Measurements from ENCODE around the gene AGAP5. TPM values are rescaled to one million over a fixed set of nuclear protein-coding genes. Genes with fewer than 3 reads are reported as not detected.
A peak's percentile ranks its signal among the peaks of the same experiment; 100 is the strongest.

The AGAP5 gene
- total and polyA plus RNA-seq, 10 of the 15 experiments (the other 5 are each of a cell fraction or from before 2014, with no cell fraction given): 0.68 to 8.5 (median 6.7) TPM; not detected in 1

- in situ Hi-C loops (cut with MboI): no loop called here
- H3K27me3 ChIP-seq (replicated peaks in 1 of 2; ENCODE audit: control insufficient read depth in 2 of 2, insufficient read depth in 2 of 2, low read length in 1 of 2): no peaks in the 10 kb centered on the region
- H3K4me3 ChIP-seq: no peak overlapping the region
- peaks cover 10% of the 10 kb centered on the region for H3K79me2 ChIP-seq (ENCODE audit: control insufficient read depth, insufficient read depth, low read length)
- no peaks in the 10 kb centered on the region for H4K20me1 ChIP-seq (ENCODE audit: control insufficient read depth, insufficient read depth)
- ChIA-PET POLR2A (interaction anchor here (0.9 kb wide), 1 partner anchor 16 kb away, joined by 3 read pairs; no protein-coding TSS in a partner anchor), SMC1A (ENCODE audit: uncharacterized antibody, unreplicated experiment) (interaction anchor here (0.6 to 6.6 kb wide), 5 partner anchors 14 to 97 kb away, joined by 3 to 38 read pairs (median 5); partner anchors contain the start of genes MYOZ1 and USP54), CTCF (interaction anchor here (0.7 to 7.7 kb wide), 2 partner anchors 16 to 131 kb away, joined by 3 to 60 read pairs; partner anchors contain the start of gene MYOZ1), RAD21 (ENCODE audit: unreplicated experiment) (interaction anchor here (0.8 to 7.3 kb wide), 2 partner anchors 17 to 22 kb away, joined by 3 to 33 read pairs; no protein-coding TSS in a partner anchor)
- 99% methylated on average over 6 of the region's 6 CpGs for WGBS (ENCODE audit: insufficient coverage, insufficient replicate concordance, low lambda C conversion rate, missing lambda C conversion rate)
- no peak for DNase-seq (ENCODE audit: low read depth, low spot score)
- H2AFZ ChIP-seq (ENCODE audit: control insufficient read depth, low read depth, low read length): no peak overlapping the region
- peaks cover 5% of the 10 kb centered on the region for H3K4me1 ChIP-seq (ENCODE audit: control insufficient read depth, insufficient read depth, low read length)
- ATAC-seq: no peak
- H3K27ac ChIP-seq (ENCODE audit: control insufficient read depth, insufficient read depth): no peak overlapping the region
- no peak for FAIRE-seq
- no peak overlapping the region for H3K9ac ChIP-seq (ENCODE audit: control insufficient read depth, insufficient read depth, low read length)
- TF ChIP-seq POLR2AphosphoS5 (IDR thresholded peaks at IDR 0.05; ENCODE audit: low read length): peak; percentile 58; the same call in 1 of the 2 replicates
- TF ChIP-seq PBX3 (IDR thresholded peaks at IDR 0.05; ENCODE audit: insufficient replicate concordance, low read depth, low read length): no peak
- BruUV-seq (replicated peaks): no TSS peak
- no peaks in the 10 kb centered on the region for H3K9me3 ChIP-seq (replicated peaks; ENCODE audit: control insufficient read depth, insufficient read depth, low read length)
- H3K4me2 ChIP-seq (ENCODE audit: control insufficient read depth, insufficient read depth): peak overlapping the region; percentile 41
- no peaks in the 10 kb centered on the region for H3K36me3 ChIP-seq (ENCODE audit: control insufficient read depth in 2 of 2, insufficient read depth in 2 of 2, low read length in 1 of 2)
- intact Hi-C loops (cut with micrococcal nuclease; ENCODE audit: unreplicated experiment): loop anchor here (5.0 kb wide), 1 partner anchor 100 kb away; no protein-coding TSS in a partner anchor
These were observed 70.6 kb downstream of the AGAP5 start for GRCh38 chr10:73627300-73627699.
